ENCODE measurements around the gene TMEM163. TPM values are rescaled to one million over a fixed set of nuclear protein-coding genes. Genes with fewer than 3 reads are reported as not detected.
"Not testable (repeated sequence)": the region's sequence is repeated elsewhere in the genome, so short reads cannot be mapped to it uniquely, and the experiment has no call there.

TMEM163 gene
- total RNA-seq, 6 experiments from 2014 or later: not detected

GRCh38 chr2:134663451-134664450 is 55.0 kb downstream of the TMEM163 start:
- H3K4me1 Mint-ChIP-seq (ENCODE audit: low read depth): no peaks in the 10 kb centered on the region
- no peak for DNase-seq
- TF ChIP-seq, protein P1, sequence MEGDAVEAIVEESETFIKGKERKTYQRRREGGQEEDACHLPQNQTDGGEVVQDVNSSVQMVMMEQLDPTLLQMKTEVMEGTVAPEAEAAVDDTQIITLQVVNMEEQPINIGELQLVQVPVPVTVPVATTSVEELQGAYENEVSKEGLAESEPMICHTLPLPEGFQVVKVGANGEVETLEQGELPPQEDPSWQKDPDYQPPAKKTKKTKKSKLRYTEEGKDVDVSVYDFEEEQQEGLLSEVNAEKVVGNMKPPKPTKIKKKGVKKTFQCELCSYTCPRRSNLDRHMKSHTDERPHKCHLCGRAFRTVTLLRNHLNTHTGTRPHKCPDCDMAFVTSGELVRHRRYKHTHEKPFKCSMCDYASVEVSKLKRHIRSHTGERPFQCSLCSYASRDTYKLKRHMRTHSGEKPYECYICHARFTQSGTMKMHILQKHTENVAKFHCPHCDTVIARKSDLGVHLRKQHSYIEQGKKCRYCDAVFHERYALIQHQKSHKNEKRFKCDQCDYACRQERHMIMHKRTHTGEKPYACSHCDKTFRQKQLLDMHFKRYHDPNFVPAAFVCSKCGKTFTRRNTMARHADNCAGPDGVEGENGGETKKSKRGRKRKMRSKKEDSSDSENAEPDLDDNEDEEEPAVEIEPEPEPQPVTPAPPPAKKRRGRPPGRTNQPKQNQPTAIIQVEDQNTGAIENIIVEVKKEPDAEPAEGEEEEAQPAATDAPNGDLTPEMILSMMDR (IDR thresholded peaks at IDR 0.05): no peak
- H3K9me3 Mint-ChIP-seq: no peaks in the 10 kb centered on the region
- no peaks in the 10 kb centered on the region for H3K36me3 Mint-ChIP-seq (ENCODE audit: low read depth)
- H3K27me3 Mint-ChIP-seq (ENCODE audit: insufficient read depth): peaks cover 26% of the 10 kb centered on the region
- no peak overlapping the region for H3K27ac Mint-ChIP-seq
- H3K4me3 Mint-ChIP-seq: no peak overlapping the region

GRCh38 chr2:134662751-134663150 is 56.0 kb downstream of the TMEM163 start:
- Mint-ChIP-seq H3K27me3 (ENCODE audit: insufficient read depth) (peaks cover 19% of the 10 kb centered on the region), H3K4me3 (no peak overlapping the region), H3K36me3 (ENCODE audit: low read depth) (no peaks in the 10 kb centered on the region), H3K4me1 (ENCODE audit: low read depth) (no peaks in the 10 kb centered on the region), H3K27ac (no peak overlapping the region), H3K9me3 (no peaks in the 10 kb centered on the region)
- TF ChIP-seq, protein P1 (IDR thresholded peaks at IDR 0.05): no peak
- no peak for DNase-seq

GRCh38 chr2:134660626-134661402 is 58.0 kb downstream of the TMEM163 start:
- peaks cover 15% of the 10 kb centered on the region for H3K27me3 Mint-ChIP-seq (ENCODE audit: insufficient read depth)
- no peaks in the 10 kb centered on the region for H3K9me3 Mint-ChIP-seq

GRCh38 chr2:134659724-134660123 is 59.1 kb downstream of the TMEM163 start:
- H3K27me3 Mint-ChIP-seq (ENCODE audit: insufficient read depth): peaks cover 15% of the 10 kb centered on the region
- no peak overlapping the region for H3K27ac Mint-ChIP-seq
- no peaks in the 10 kb centered on the region for H3K9me3 Mint-ChIP-seq
- TF ChIP-seq, protein P1 (IDR thresholded peaks at IDR 0.05): no peak
- H3K4me3 Mint-ChIP-seq: no peak overlapping the region
- DNase-seq: no peak
- H3K36me3 Mint-ChIP-seq (ENCODE audit: low read depth): no peaks in the 10 kb centered on the region
- H3K4me1 Mint-ChIP-seq (ENCODE audit: low read depth): no peaks in the 10 kb centered on the region

More at GRCh38 chr2:134660626-134661402, 58.0 kb downstream of the TMEM163 start:
- Mint-ChIP-seq H3K27ac (no peak overlapping the region), H3K4me1 (ENCODE audit: low read depth) (no peaks in the 10 kb centered on the region), H3K4me3 (no peak overlapping the region), H3K36me3 (ENCODE audit: low read depth) (no peaks in the 10 kb centered on the region)
- TF ChIP-seq, protein P1 (IDR thresholded peaks at IDR 0.05): no peak
- DNase-seq: no peak

- H3K4me1 Mint-ChIP-seq (ENCODE audit: low read depth): no peaks in the 10 kb centered on the region
- H3K27me3 Mint-ChIP-seq (ENCODE audit: insufficient read depth): peaks cover 11% of the 10 kb centered on the region
- no peak for DNase-seq
- H3K4me3 Mint-ChIP-seq: no peak overlapping the region
- no peaks in the 10 kb centered on the region for H3K36me3 Mint-ChIP-seq (ENCODE audit: low read depth)
- H3K27ac Mint-ChIP-seq: no peak overlapping the region
- no peaks in the 10 kb centered on the region for H3K9me3 Mint-ChIP-seq
- TF ChIP-seq, protein P1 (IDR thresholded peaks at IDR 0.05): peak; percentile 77
Observed at GRCh38 chr2:134657650-134658250, 61.0 kb downstream of the TMEM163 start.

GRCh38 chr2:134656391-134656790 is 62.4 kb downstream of the TMEM163 start:
- H3K27ac Mint-ChIP-seq; H3K4me1 Mint-ChIP-seq (ENCODE audit: low read depth); DNase-seq; H3K9me3 Mint-ChIP-seq; H3K36me3 Mint-ChIP-seq (ENCODE audit: low read depth); H3K4me3 Mint-ChIP-seq: not testable (repeated sequence)
- H3K27me3 Mint-ChIP-seq (ENCODE audit: insufficient read depth): peaks cover 11% of the 10 kb centered on the region

Data from HFFc6 (cell line).